Breast epithelium (tissue), 3 donors: Measurements from ENCODE around the gene GC.

Source experiments
- POLR2A ChIP-seq: fragments of 450-650 bp; IDR thresholded peaks from one replicate; pipeline ENCODE4 v1.6.1; 2016; ENCODE audit warnings: antibody characterized with exemption, mild to moderate bottlenecking, moderate library complexity
- TF ChIP-seq, protein P1 (sequence below), 3 donors: fragments of 450-650 bp; IDR thresholded peaks; one replicate each; pipeline ENCODE4 v1.5.1; 2016 to 2017; ENCODE audit warnings: antibody characterized with exemption in 3 of 3, mild to moderate bottlenecking in 3 of 3, moderate library complexity in 3 of 3

GRCh38 chr4:71765350-71765749, 18.5 kb downstream of the GC start:
- TF ChIP-seq POLR2A: no peak
- TF ChIP-seq, protein P1, sequence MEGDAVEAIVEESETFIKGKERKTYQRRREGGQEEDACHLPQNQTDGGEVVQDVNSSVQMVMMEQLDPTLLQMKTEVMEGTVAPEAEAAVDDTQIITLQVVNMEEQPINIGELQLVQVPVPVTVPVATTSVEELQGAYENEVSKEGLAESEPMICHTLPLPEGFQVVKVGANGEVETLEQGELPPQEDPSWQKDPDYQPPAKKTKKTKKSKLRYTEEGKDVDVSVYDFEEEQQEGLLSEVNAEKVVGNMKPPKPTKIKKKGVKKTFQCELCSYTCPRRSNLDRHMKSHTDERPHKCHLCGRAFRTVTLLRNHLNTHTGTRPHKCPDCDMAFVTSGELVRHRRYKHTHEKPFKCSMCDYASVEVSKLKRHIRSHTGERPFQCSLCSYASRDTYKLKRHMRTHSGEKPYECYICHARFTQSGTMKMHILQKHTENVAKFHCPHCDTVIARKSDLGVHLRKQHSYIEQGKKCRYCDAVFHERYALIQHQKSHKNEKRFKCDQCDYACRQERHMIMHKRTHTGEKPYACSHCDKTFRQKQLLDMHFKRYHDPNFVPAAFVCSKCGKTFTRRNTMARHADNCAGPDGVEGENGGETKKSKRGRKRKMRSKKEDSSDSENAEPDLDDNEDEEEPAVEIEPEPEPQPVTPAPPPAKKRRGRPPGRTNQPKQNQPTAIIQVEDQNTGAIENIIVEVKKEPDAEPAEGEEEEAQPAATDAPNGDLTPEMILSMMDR (IDR thresholded peaks at IDR 0.05): no peak
